RWPE1 (cell line): ENCODE measurements around the gene OVCA2.

ENCODE experiments used
- CTCF ChIA-PET: fragments of 350-600 bp; sonication (Branson Sonifier 250); formaldehyde crosslinking; extraction: SDS; loops from one replicate; lab custom pipeline; 2021; lab: Yijun Ruan, JAX
- POLR2A ChIA-PET: fragments of 400-600 bp; formaldehyde crosslinking; extraction: SDS; loops from one replicate; lab custom pipeline; 2020; ENCODE audit warnings: antibody characterized with exemption; ENCODE audit not compliant: low non-redundant PET; lab: Yijun Ruan, JAX
- DNase-seq: peaks from one replicate; pipeline ENCODE4 v3.0.0; 2012; ENCODE audit warnings: low spot score
- H3K27ac ChIP-seq: fragments of 450-650 bp; 2 replicates; pipeline ENCODE4 v1.5.1; 2017
- TF ChIP-seq, protein P1 (sequence below): fragments of 450-650 bp; conservative IDR thresholded peaks from 2 replicates; pipeline ENCODE4 v1.5.1; 2017; ENCODE audit warnings: low read depth, mild to moderate bottlenecking

Gene OVCA2

DNA sequence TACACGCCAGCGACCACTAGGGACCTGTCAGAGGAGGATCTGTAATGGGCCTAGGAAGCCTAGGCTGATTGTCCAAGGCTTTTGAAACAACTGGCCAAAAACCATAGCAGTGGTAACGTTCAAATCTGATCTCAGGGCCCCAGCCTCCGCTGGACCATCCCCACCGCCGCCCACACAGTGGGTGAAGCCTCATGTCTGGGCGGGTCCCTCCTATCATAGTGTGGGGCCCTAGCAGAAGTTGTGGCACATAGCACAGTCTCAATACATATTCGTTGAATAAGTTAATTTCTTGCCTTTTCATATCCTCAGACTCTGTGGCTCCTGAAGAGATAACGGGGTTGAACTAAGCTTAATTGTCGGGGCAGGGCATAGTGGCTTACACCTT lies 11.1 kb upstream of the OVCA2 start:
- TF ChIP-seq, protein P1, sequence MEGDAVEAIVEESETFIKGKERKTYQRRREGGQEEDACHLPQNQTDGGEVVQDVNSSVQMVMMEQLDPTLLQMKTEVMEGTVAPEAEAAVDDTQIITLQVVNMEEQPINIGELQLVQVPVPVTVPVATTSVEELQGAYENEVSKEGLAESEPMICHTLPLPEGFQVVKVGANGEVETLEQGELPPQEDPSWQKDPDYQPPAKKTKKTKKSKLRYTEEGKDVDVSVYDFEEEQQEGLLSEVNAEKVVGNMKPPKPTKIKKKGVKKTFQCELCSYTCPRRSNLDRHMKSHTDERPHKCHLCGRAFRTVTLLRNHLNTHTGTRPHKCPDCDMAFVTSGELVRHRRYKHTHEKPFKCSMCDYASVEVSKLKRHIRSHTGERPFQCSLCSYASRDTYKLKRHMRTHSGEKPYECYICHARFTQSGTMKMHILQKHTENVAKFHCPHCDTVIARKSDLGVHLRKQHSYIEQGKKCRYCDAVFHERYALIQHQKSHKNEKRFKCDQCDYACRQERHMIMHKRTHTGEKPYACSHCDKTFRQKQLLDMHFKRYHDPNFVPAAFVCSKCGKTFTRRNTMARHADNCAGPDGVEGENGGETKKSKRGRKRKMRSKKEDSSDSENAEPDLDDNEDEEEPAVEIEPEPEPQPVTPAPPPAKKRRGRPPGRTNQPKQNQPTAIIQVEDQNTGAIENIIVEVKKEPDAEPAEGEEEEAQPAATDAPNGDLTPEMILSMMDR, result peak; percentile 67
- ChIA-PET POLR2A (interaction anchor here (0.7 kb wide), 1 partner anchor 16 kb away, joined by 6 read pairs; no protein-coding TSS in a partner anchor), CTCF (interaction anchor here (0.6 to 1.1 kb wide), 2 partner anchors 11 to 122 kb away, joined by 3 to 4 read pairs; partner anchors contain the start of gene OVCA2)
- peak overlapping the region; percentile 76 for H3K27ac ChIP-seq
- no peak for DNase-seq

DNA sequence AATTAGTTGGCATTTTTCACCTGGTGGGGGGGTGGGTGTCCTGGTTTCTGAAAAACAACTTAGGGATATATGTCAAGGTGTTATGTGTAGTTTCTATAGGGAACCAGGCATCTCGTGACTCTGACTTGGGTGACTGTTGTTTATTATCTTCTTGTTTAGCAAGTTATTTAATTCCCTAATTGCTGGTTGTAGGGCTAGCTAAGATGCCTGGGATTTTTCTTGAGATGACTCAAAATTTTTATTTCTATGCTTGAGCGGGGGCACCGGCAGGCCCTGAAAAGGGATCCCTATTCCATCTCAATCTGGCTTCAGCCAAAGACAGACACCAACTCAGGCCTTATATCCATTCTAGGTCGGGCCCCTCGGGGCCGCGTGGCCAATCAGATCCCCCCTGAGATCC lies 8.7 kb upstream of the OVCA2 start:
- POLR2A ChIA-PET, result no interaction called here
- H3K27ac ChIP-seq, result peak overlapping the region; percentile 50

DNA sequence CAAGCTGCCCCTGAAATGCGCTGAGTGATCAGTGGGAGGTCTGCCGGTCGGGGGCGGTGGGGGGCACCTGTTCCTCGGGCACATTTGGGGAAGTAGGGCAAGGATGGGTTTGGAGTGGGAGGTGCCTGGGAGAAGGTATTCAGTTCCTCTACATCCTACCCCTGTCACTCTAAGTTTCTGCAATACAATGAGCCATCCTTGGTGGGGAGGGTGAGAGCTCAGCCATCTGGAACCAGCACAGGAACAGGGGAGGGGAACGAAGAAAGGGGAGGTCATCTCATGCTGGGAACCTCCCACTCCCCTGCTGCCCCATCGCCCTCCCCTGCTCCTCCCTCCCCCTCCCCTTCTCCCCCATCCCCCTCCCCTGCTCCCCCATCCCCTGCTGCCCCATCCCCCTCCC lies 7.7 kb upstream of the OVCA2 start:
- H3K27ac ChIP-seq, result peak overlapping the region; percentile 50
- CTCF ChIA-PET, result interaction anchor here (1.0 kb wide), 1 partner anchor 125 kb away, joined by 4 read pairs; no protein-coding TSS in a partner anchor
- TF ChIP-seq, protein P1, result no peak
- POLR2A ChIA-PET, result interaction anchor here (0.7 kb wide), 1 partner anchor 12 kb away, joined by 7 read pairs; no protein-coding TSS in a partner anchor
- DNase-seq, result no peak

More for the DNA sequence above, 8.7 kb upstream of the OVCA2 start:
- CTCF ChIA-PET, result interaction anchor here (1.0 kb wide), 1 partner anchor 124 kb away, joined by 4 read pairs; no protein-coding TSS in a partner anchor
- DNase-seq, result no peak
- TF ChIP-seq, protein P1, result no peak

DNA sequence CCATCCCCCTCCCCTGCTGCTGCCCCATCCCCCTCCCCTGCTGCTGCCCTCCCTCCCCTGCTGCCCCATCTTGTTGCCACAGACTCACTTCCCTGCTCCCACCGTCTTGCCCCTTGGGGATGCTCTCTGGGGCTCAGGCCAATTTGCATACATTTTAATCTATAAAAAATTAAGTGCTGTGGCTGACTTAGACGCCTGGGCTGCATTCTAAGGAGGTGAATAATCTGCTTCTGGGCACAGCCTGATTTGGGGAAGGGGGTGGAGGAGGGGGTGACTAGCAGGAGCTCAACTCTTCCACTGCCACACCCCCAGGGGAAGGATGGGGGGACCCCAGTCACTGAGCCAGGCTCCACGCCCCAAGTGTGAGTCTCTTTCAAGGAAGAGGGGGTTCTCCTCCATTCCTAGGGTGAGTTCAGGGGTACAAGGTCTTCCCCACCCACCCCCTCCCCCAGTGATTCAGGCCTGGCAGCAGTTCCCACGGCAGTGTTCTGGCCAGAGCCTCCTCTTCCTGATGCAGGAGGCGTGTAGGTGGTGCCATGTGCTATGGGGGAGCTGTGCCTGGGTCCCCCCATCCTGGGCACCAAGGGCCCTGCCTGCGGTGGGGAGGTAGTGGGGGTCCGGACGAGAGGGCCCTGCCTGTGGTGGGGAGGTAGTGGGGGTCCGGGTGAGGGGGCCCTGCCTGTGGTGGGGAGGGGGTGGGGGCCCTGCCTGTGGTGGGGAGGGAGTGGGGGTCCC lies 6.8 kb upstream of the OVCA2 start:
- ChIA-PET CTCF (interaction anchor here (0.6 kb wide), 1 partner anchor 126 kb away, joined by 3 read pairs; no protein-coding TSS in a partner anchor), POLR2A (no interaction called here)
- TF ChIP-seq, protein P1, result no peak
- no peak for DNase-seq
- peak overlapping the region; percentile 62 for H3K27ac ChIP-seq

DNA sequence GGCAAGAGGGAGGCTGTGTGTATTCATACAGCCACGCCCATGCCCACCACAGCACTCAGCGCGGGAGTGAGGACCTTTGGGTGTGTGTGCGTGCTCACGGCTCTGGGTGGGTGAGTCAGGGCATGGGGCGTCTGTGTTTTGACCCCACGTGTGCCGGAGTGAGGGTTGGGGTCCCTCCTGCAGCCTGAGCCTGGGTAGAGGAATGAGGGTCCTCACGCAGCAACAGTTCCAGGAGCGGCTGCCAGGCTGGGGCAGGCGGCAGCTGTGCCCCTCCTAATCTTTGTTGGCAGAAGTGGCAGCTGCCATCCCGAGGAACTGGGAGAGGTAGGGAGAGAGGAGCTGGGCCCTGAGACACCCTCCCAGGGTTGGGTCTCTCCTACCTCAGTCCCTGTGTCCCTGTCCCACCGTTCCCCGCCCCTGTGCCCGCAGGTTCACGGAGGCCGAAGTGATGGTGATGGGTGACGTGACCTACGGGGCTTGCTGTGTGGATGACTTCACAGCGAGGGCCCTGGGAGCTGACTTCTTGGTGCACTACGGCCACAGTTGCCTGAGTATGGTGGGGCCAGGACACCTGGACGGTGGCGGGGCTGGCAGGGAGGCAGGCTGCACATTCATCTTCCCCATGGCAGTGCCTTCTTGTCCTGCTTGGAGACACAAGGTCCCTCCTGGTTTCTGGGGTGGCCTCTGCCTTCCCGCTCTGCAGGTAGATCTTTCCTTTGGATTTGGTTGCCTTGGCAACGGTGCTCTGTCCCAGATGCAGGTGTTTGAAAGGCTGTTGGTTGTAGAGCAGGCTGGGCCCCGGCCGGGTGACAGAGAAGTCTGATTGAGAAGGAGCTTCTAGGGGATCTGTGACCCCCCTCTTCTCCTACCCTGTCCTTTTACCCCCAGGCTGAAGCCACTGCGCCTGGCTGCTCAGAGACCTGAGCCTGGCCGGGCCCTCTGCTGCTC lies 6.0 kb upstream of the OVCA2 start:
- DNase-seq, result no peak
- ChIA-PET CTCF (interaction anchor here (0.8 kb wide), 1 partner anchor 127 kb away, joined by 3 read pairs; no protein-coding TSS in a partner anchor), POLR2A (no interaction called here)
- TF ChIP-seq, protein P1, result no peak
- H3K27ac ChIP-seq, result peak overlapping the region; percentile 62

DNA sequence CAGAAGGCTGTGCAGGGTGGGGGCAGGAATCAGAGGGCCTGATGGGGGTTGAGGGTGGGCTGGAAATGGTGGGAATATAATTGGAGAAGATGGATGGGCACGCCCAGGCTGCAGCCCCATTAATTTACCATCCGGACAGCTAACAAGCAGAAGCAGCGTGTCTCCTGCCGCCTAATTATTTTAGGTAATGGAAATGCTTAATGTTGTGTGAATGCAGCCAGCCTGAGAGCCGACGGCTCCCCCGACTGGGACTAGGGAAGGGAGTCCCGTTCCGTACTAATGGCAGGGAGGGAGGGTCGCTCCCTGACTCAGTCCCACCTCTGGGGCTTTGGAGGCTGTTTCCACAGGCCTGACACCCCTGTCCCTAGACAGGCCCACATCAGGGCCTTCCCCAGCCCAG lies 4.7 kb upstream of the OVCA2 start:
- no peak for DNase-seq
- TF ChIP-seq, protein P1, result no peak
- ChIA-PET POLR2A (no interaction called here), CTCF (interaction anchor here (1.1 kb wide), 1 partner anchor 12 kb away, joined by 4 read pairs; the partner anchor contains the start of gene RTN4RL1)
- peak overlapping the region; percentile 62 for H3K27ac ChIP-seq
